H1 (cell line): ENCODE measurements around the gene DDC. TPM values are rescaled to one million over a fixed set of nuclear protein-coding genes. Genes with fewer than 3 reads are reported as not detected.

ENCODE experiments used
- CTCF ChIA-PET: fragments of 300-600 bp; sonication (Branson Sonifier 250); formaldehyde crosslinking; loops from one replicate; lab custom pipeline; 2021; ENCODE audit not compliant: partially characterized antibody; lab: Charles Lee
- POLR2A ChIA-PET: fragments of 300-600 bp; sonication (Branson Sonifier 250); formaldehyde crosslinking; loops from one replicate; lab custom pipeline; 2021; ENCODE audit warnings: inconsistent platforms; ENCODE audit not compliant: partially characterized antibody; lab: Charles Lee
- DNase-seq, 2 experiments: peaks; one replicate each; pipeline versions ENCODE4 v3.0.0 to v3.0.0-alpha.2; 2010 to 2022; ENCODE audit warnings: low spot score in 2 of 2, low read depth in 1 of 2, mixed read lengths in 1 of 2
- FAIRE-seq: peaks from 2 replicates; lab custom pipeline; 2011; peaks lifted over from hg19 to GRCh38; lab: Jason Lieb, UNC
- H2AFZ ChIP-seq: 2 replicates; pipeline ENCODE4 v1.8.1; 2012; ENCODE audit warnings: low read length, inconsistent platforms
- H2AK5ac ChIP-seq: 2 replicates; pipeline ENCODE4 v1.6.1; 2013; ENCODE audit warnings: low read depth, low read length
- H2BK120ac ChIP-seq: replicated peaks from 2 replicates; pipeline ENCODE3; 2013; ENCODE audit warnings: low read depth, low read length, inconsistent platforms
- H2BK12ac ChIP-seq: 2 replicates; pipeline ENCODE4 v1.6.1; 2013; ENCODE audit warnings: low read depth, low read length
- H2BK15ac ChIP-seq: 2 replicates; pipeline ENCODE4 v1.6.1; 2013; ENCODE audit warnings: low read length
- H2BK20ac ChIP-seq: 2 replicates; pipeline ENCODE4 v1.6.1; 2013; ENCODE audit warnings: low read length
- H2BK5ac ChIP-seq: 2 replicates; pipeline ENCODE4 v1.6.1; 2013; ENCODE audit warnings: low read depth, low read length
- H3K14ac ChIP-seq: 2 replicates; pipeline ENCODE4 v1.6.1; 2013; ENCODE audit warnings: inconsistent platforms; ENCODE audit not compliant: insufficient read length
- H3K18ac ChIP-seq: 2 replicates; pipeline ENCODE4 v1.6.1; 2013; ENCODE audit warnings: low read length; ENCODE audit errors: extremely low read depth
- H3K23ac ChIP-seq: 2 replicates; pipeline ENCODE4 v1.6.1; 2013; ENCODE audit warnings: inconsistent platforms; ENCODE audit not compliant: insufficient read length
- H3K23me2 ChIP-seq: 2 replicates; pipeline ENCODE4 v1.6.1; 2013; ENCODE audit warnings: low read depth, low read length
- H3K27ac ChIP-seq: 2 replicates; pipeline ENCODE4 v1.6.1; 2011; ENCODE audit warnings: low read depth, low read length, inconsistent platforms
- H3K27me3 ChIP-seq, 4 experiments: replicated peaks in 1 of 4; 1 replicate in 1 of 4; 2 replicates in 3 of 4; pipeline versions ENCODE4 v1.6.1 to v1.8.1; 2011 to 2013; ENCODE audit warnings: low read length in 3 of 4, mild to moderate bottlenecking in 3 of 4, inconsistent platforms in 2 of 4, mixed read lengths in 2 of 4, moderate library complexity in 1 of 4; ENCODE audit not compliant: control insufficient read depth in 3 of 4, insufficient read depth in 3 of 4; ENCODE audit errors: extremely low read depth in 1 of 4
- H3K36me3 ChIP-seq, 4 experiments: 2 replicates each; pipeline versions ENCODE4 v1.6.1 to v1.8.1; 2011 to 2013; ENCODE audit warnings: mild to moderate bottlenecking in 4 of 4, low read length in 3 of 4, moderate library complexity in 2 of 4, control low read depth in 1 of 4, inconsistent platforms in 1 of 4; ENCODE audit not compliant: insufficient read depth in 4 of 4, control insufficient read depth in 2 of 4
- H3K4ac ChIP-seq: replicated peaks from 2 replicates; pipeline ENCODE3; 2013; ENCODE audit warnings: low read length, low read depth, mixed read lengths, inconsistent platforms; ENCODE audit not compliant: insufficient read length
- H3K4me1 ChIP-seq, 4 experiments: replicated peaks in 1 of 4; 1 replicate in 1 of 4; 2 replicates in 3 of 4; pipeline versions ENCODE4 v1.6.1 to v1.8.1; 2011 to 2013; ENCODE audit warnings: low read length in 3 of 4, inconsistent platforms in 2 of 4, mixed read lengths in 1 of 4; ENCODE audit not compliant: insufficient read depth in 4 of 4, control insufficient read depth in 3 of 4
- H3K4me2 ChIP-seq, 2 experiments: 2 replicates each; pipeline versions ENCODE4 v1.6.1 to v1.8.1; 2011 to 2013; ENCODE audit warnings: low read depth in 2 of 2, low read length in 2 of 2, control low read depth in 1 of 2, inconsistent platforms in 1 of 2, mild to moderate bottlenecking in 1 of 2; ENCODE audit not compliant: insufficient read depth in 1 of 2
- H3K4me3 ChIP-seq, 4 experiments: fragments of 200-600, 300-600 bp in 1 of 4; sonication (generic), shearing (Covaris generic), sonication (Bioruptor Twin) in 1 of 4; 2 replicates each; pipeline versions ENCODE4 v1.5.1 to v1.8.1; 2011 to 2016; ENCODE audit warnings: low read length in 4 of 4, low read depth in 3 of 4, control low read depth in 2 of 4, inconsistent platforms in 2 of 4, mild to moderate bottlenecking in 2 of 4, mixed read lengths in 1 of 4, moderate library complexity in 1 of 4; ENCODE audit not compliant: insufficient read depth in 2 of 4; ENCODE audit errors: extremely low read depth in 1 of 4
- H3K56ac ChIP-seq: replicated peaks from 2 replicates; pipeline ENCODE3; 2013; ENCODE audit warnings: low read depth, mild to moderate bottlenecking, mixed read lengths, low read length, inconsistent platforms; ENCODE audit not compliant: insufficient read length
- H3K79me1 ChIP-seq: 2 replicates; pipeline ENCODE4 v1.6.1; 2013; ENCODE audit warnings: low read depth, low read length, control low read depth
- H3K79me2 ChIP-seq, 2 experiments: 2 replicates each; pipeline versions ENCODE4 v1.6.1 to v1.8.1; 2012 to 2013; ENCODE audit warnings: low read length in 2 of 2, mild to moderate bottlenecking in 2 of 2, inconsistent platforms in 1 of 2; ENCODE audit not compliant: insufficient read depth in 2 of 2, control insufficient read depth in 1 of 2
- H3K9ac ChIP-seq, 4 experiments: replicated peaks in 1 of 4; 1 replicate in 1 of 4; 2 replicates in 3 of 4; pipeline versions ENCODE4 v1.6.1 to v1.8.1; 2011 to 2013; ENCODE audit warnings: low read depth in 3 of 4, low read length in 3 of 4, control low read depth in 2 of 4, mild to moderate bottlenecking in 2 of 4, moderate library complexity in 2 of 4, inconsistent platforms in 1 of 4; ENCODE audit errors: extremely low read depth in 1 of 4
- H3K9me3 ChIP-seq, 2 experiments: 2 replicates each; pipeline versions ENCODE4 v1.6.1 to v1.8.1; 2012 to 2013; ENCODE audit warnings: mild to moderate bottlenecking in 2 of 2, moderate library complexity in 2 of 2, control low read depth in 1 of 2, inconsistent platforms in 1 of 2, low read depth in 1 of 2, low read length in 1 of 2, mixed read lengths in 1 of 2; ENCODE audit not compliant: insufficient read depth in 2 of 2
- H4K20me1 ChIP-seq, 2 experiments: replicated peaks in 1 of 2; 2 replicates each; pipeline versions ENCODE3 to v1.8.1; 2011 to 2013; ENCODE audit warnings: inconsistent platforms in 2 of 2, low read length in 2 of 2, mild to moderate bottlenecking in 1 of 2; ENCODE audit not compliant: insufficient read depth in 2 of 2, control insufficient read depth in 1 of 2
- H4K5ac ChIP-seq: 2 replicates; pipeline ENCODE4 v1.6.1; 2013; ENCODE audit warnings: low read length, low read depth, mixed read lengths, inconsistent platforms; ENCODE audit not compliant: insufficient read length
- H4K8ac ChIP-seq: 2 replicates; pipeline ENCODE4 v1.8.0; 2013; ENCODE audit warnings: mild to moderate bottlenecking, moderate library complexity, low read length, inconsistent platforms; ENCODE audit not compliant: insufficient read depth; ENCODE audit errors: extremely low read depth
- H4K91ac ChIP-seq: replicated peaks from 2 replicates; pipeline ENCODE3; 2013; ENCODE audit warnings: low read length, mixed read lengths, inconsistent platforms; ENCODE audit not compliant: insufficient read length
- CBX8 ChIP-seq: fragments of 300-800, 300-1000 bp; sonication (generic); IDR thresholded peaks from 2 replicates; pipeline ENCODE4 v1.7.1; 2016; ENCODE audit warnings: low read depth, low read length, borderline replicate concordance
- JUN ChIP-seq: IDR thresholded peaks from 2 replicates; pipeline ENCODE4 v1.6.1; 2011; ENCODE audit warnings: low read depth, mild to moderate bottlenecking, improper control_type of control experiment, low read length
- JUND ChIP-seq: IDR thresholded peaks from 2 replicates; pipeline ENCODE4 v1.6.1; 2011; ENCODE audit warnings: mild to moderate bottlenecking, improper control_type of control experiment, low read length
- KDM1A ChIP-seq: fragments of 200-600, 300-600 bp; sonication (generic); IDR thresholded peaks from 2 replicates; pipeline ENCODE4 v1.7.1; 2016; ENCODE audit warnings: mild to moderate bottlenecking, low read length, borderline replicate concordance
- POLR2AphosphoS5 ChIP-seq: IDR thresholded peaks from 2 replicates; pipeline ENCODE4 v1.6.1; 2011; ENCODE audit warnings: low read depth, low read length
- RBBP5 ChIP-seq: IDR thresholded peaks from 2 replicates; pipeline ENCODE4 v1.7.1; 2012; ENCODE audit warnings: low read depth, mild to moderate bottlenecking, inconsistent platforms, low read length, moderate library complexity, borderline replicate concordance
- RFX5 ChIP-seq: IDR thresholded peaks from 2 replicates; pipeline ENCODE4 v1.6.1; 2011; ENCODE audit warnings: low read depth, low read length, improper control_type of control experiment, borderline replicate concordance
- SAP30 ChIP-seq: fragments of 300-600 bp; sonication (generic); IDR thresholded peaks from 2 replicates; pipeline ENCODE4 v1.7.1; 2012; ENCODE audit warnings: low read length, moderate library complexity, mild to moderate bottlenecking, inconsistent platforms; ENCODE audit not compliant: insufficient read depth, insufficient replicate concordance
- SIX5 ChIP-seq: IDR thresholded peaks from 2 replicates; pipeline ENCODE4 v1.6.1; 2011; ENCODE audit warnings: mild to moderate bottlenecking, low read depth, low read length
- TAF7 ChIP-seq: optimal IDR thresholded peaks from 2 replicates; pipeline ENCODE3; 2011; ENCODE audit warnings: low read depth, mild to moderate bottlenecking, inconsistent platforms, low read length, moderate library complexity, borderline replicate concordance
- TBP ChIP-seq: IDR thresholded peaks from 2 replicates; pipeline ENCODE4 v1.6.1; 2011; ENCODE audit warnings: low read depth, low read length, improper control_type of control experiment
- YY1 ChIP-seq: IDR thresholded peaks from 2 replicates; pipeline ENCODE4 v1.6.1; 2011; ENCODE audit warnings: low read depth, mild to moderate bottlenecking, low read length
- WGBS, 2 experiments: shearing (Covaris generic) in 1 of 2; methylation state at CpG; one replicate each; pipeline versions ENCODE4 v1.1.6 to v1.1.7; 2013 to 2015; ENCODE audit warnings: low lambda C conversion rate in 2 of 2, mixed read lengths in 2 of 2, inconsistent platforms in 1 of 2, low coverage in 1 of 2, missing lambda C conversion rate in 1 of 2; ENCODE audit not compliant: insufficient replicate concordance in 2 of 2, insufficient coverage in 1 of 2, insufficient read length in 1 of 2; ENCODE audit errors: extremely low coverage in 1 of 2, missing lambda C conversion rate in 1 of 2; 5-methylcytosine and 5-hydroxymethylcytosine counted together
- polyA plus RNA-seq, 7 experiments: library from polyadenylated mRNA; depleted of rRNA in 3 of 7; stranded (reverse) in 5 of 7; unstranded in 2 of 7; fragments of >200 nt in 5 of 7; fragments of 200-250 nt in 2 of 7; gene quantifications; 1 replicate in 5 of 7; 2 replicates in 1 of 7; 4 replicates in 1 of 7; pipeline versions ENCODE4 v1.2.1 to v1.2.3, GENCODE V29; 2011 to 2013; ENCODE audit warnings: missing spikeins in 2 of 7, mixed read lengths in 2 of 7
- total RNA-seq: library from RNA; stranded (reverse); fragmentation: NEBNext Ultra II Directional; extraction: Animal tissue kit (Norgen Biotek cat#: 25700); gene quantifications from 2 replicates; pipeline ENCODE4 v1.2.1, GENCODE V29; 2021
- TF ChIP-seq, protein P1 (sequence below): IDR thresholded peaks from 2 replicates; pipeline ENCODE4 v1.6.1; 2012; ENCODE audit warnings: inconsistent platforms

The DDC gene
- total and polyA plus RNA-seq, 2 of the 8 experiments (the other 6 are each of a cell fraction or from before 2014, with no cell fraction given) = 0.05 TPM; not detected in 1

DNA sequence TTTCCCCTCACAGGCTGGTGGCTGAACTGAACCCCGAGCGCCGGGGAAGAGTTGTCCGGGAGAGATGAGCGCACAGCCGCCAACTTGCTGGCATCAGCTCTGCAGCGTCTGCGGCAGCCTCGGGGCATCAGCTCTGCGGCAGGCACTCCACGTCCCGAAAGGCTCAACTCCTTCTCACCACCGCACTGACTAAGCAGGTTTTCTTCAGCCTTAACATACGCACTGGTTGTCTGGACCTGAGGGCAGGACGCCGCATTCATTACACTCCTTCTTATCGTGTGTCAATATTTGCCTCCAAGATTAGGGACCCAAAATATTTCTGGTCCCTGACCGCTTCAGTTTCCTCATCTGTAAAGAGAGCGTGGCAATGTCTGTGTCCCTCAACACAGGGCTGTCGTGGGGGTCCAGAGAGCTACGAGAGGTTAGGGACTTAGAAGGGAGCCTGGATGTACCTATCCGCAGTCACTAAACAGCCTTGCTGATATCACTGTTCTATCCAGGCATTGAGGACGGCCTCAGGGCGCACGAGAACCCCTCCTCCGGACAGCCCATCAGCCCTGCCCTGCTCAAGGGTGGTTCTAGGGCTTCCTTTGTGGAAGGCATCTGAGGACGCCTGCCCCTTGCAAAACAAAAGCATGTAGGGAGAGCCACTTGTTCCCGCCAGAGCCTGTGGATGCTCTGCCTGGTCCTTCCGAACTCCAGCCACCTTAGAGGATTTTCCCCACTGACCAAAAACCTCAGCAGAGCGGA is 72.3 kb downstream of the DDC start:
- Histone ChIP-seq H3K27me3 (no peaks in the 10 kb centered on the region), H2BK20ac (no peak overlapping the region), H3K4me1 (no peaks in the 10 kb centered on the region), H4K20me1 (no peaks in the 10 kb centered on the region), H2AK5ac (no peak overlapping the region), H4K8ac (no peak overlapping the region), H3K4ac (no peak overlapping the region), H2BK12ac (no peak overlapping the region), H2BK120ac (no peak overlapping the region), H2BK15ac (no peak overlapping the region), H2AFZ (no peak overlapping the region), H3K23me2 (no peaks in the 10 kb centered on the region), H3K14ac (no peak overlapping the region), H3K56ac (no peak overlapping the region), H3K9me3 (peaks cover 0 to 8% of the 10 kb centered on the region in 2 experiments; a peak in 3 of 4 replicates), H4K91ac (no peak overlapping the region), H4K5ac (no peak overlapping the region), H3K36me3 (no peaks in the 10 kb centered on the region), H2BK5ac (no peak overlapping the region), H3K79me1 (no peaks in the 10 kb centered on the region), H3K4me2 (no peak overlapping the region), H3K79me2 (no peaks in the 10 kb centered on the region), H3K23ac (no peak overlapping the region), H3K27ac (no peak overlapping the region), H3K4me3 (no peak overlapping the region), H3K9ac (no peak overlapping the region)
- no peak for FAIRE-seq
- CTCF ChIA-PET = no interaction called here
- WGBS, 2 experiments = 92% methylated on average over 30 of the region's 30 CpGs; no CpG with 5 or more reads in 1 of the 2 experiments
- POLR2A ChIA-PET = interaction anchor here (0.7 kb wide), 1 partner anchor 16 kb away, joined by 3 read pairs; no protein-coding TSS in a partner anchor
- DNase-seq = no peak
- TF ChIP-seq POLR2AphosphoS5 (no peak), KDM1A (no peak), RFX5 (no peak), RBBP5 (no peak), YY1 (no peak), SIX5 (no peak), JUND (no peak), JUN (no peak), TBP (no peak), SAP30 (no peak), CBX8 (no peak), TAF7 (no peak)
- TF ChIP-seq, protein P1, sequence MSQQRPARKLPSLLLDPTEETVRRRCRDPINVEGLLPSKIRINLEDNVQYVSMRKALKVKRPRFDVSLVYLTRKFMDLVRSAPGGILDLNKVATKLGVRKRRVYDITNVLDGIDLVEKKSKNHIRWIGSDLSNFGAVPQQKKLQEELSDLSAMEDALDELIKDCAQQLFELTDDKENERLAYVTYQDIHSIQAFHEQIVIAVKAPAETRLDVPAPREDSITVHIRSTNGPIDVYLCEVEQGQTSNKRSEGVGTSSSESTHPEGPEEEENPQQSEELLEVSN = no peak
- TF ChIP-seq, all 59 proteins: peak for 0
- no peak overlapping the region for H3K18ac ChIP-seq
